DND-41 (cell line): ENCODE data around the gene TTC13.

ENCODE experiments used
- ATAC-seq: fragments of 200-7000 bp; cut with Tn5 transposase; 3 replicates; pipeline ENCODE4 v1.9.1; 2021; ENCODE audit warnings: low read depth; ENCODE audit not compliant: insufficient read depth
- DNase-seq: peaks from one replicate; pipeline ENCODE4 v3.0.0-alpha.2; 2020
- H2AFZ ChIP-seq: 2 replicates; pipeline ENCODE4 v1.6.0; 2012; ENCODE audit warnings: low read depth, low read length
- H3K27ac ChIP-seq: 2 replicates; pipeline ENCODE4 v1.5.1; 2012; ENCODE audit warnings: low read length, inconsistent platforms
- H3K27me3 ChIP-seq: fragments of 200-600 bp; sonication (generic); 2 replicates; pipeline ENCODE4 v1.6.0; 2012; ENCODE audit warnings: low read length, mild to moderate bottlenecking, inconsistent platforms; ENCODE audit not compliant: insufficient read depth, poor library complexity
- H3K36me3 ChIP-seq: 2 replicates; pipeline ENCODE4 v1.5.1; 2012; ENCODE audit warnings: low read length, inconsistent platforms; ENCODE audit not compliant: insufficient read depth
- H3K4me1 ChIP-seq: 2 replicates; pipeline ENCODE4 v1.5.1; 2012; ENCODE audit warnings: mild to moderate bottlenecking, low read length; ENCODE audit not compliant: insufficient read depth
- H3K4me2 ChIP-seq: 2 replicates; pipeline ENCODE4 v1.6.0; 2012; ENCODE audit warnings: mild to moderate bottlenecking, moderate library complexity, low read length, inconsistent platforms; ENCODE audit not compliant: insufficient read depth
- H3K4me3 ChIP-seq, 2 experiments: fragments of 200-600 bp in 1 of 2; shearing (Covaris generic) in 1 of 2; 2 replicates each; pipeline ENCODE4 v1.5.1; 2012 to 2016; ENCODE audit warnings: inconsistent platforms in 2 of 2, low read length in 2 of 2, mild to moderate bottlenecking in 2 of 2, low read depth in 1 of 2, moderate library complexity in 1 of 2
- H3K79me2 ChIP-seq: 2 replicates; pipeline ENCODE4 v1.6.0; 2012; ENCODE audit warnings: low read length, inconsistent platforms; ENCODE audit not compliant: insufficient read depth
- H3K9ac ChIP-seq: 2 replicates; pipeline ENCODE4 v1.6.0; 2012; ENCODE audit warnings: low read depth, mild to moderate bottlenecking, inconsistent platforms, low read length, moderate library complexity
- H3K9me3 ChIP-seq: 2 replicates; pipeline ENCODE4 v1.5.1; 2012; ENCODE audit warnings: low read length, moderate library complexity, mild to moderate bottlenecking, inconsistent platforms; ENCODE audit not compliant: insufficient read depth, severe bottlenecking
- H4K20me1 ChIP-seq: 2 replicates; pipeline ENCODE4 v1.6.0; 2012; ENCODE audit warnings: low read length; ENCODE audit not compliant: insufficient read depth
- EZH2 ChIP-seq: IDR thresholded peaks from 3 replicates; pipeline ENCODE4 v1.6.1; 2012; ENCODE audit warnings: borderline replicate concordance, low read depth, mild to moderate bottlenecking, moderate library complexity, low read length, inconsistent platforms; ENCODE audit not compliant: severe bottlenecking
- TF ChIP-seq, protein P1 (sequence below): IDR thresholded peaks from 2 replicates; pipeline ENCODE4 v1.5.1; 2012; ENCODE audit warnings: borderline replicate concordance, low read length, moderate library complexity, mild to moderate bottlenecking; ENCODE audit not compliant: poor library complexity, severe bottlenecking; ENCODE audit errors: extremely low read depth

The TTC13 gene

DNA sequence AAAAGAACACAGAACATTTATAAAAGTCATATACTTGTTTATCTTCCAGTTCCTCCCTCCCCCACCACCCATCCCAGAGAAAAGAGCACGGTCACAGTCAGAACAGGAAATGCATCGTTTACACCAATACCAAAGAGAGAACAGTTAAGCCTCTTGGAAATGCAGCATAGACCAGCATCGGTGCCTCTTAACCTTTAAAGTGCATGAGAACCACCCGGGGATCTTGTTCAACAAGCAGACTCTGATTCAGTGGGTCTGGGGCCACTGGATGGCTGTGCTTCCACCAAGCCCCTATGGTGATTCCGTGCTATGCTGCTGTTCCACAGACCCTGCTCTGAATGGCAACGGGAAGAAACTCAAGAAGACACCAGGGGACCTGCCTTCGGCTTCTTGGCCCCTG lies 42.2 kb upstream of the TTC13 start:
- Histone ChIP-seq H3K9ac (no peak overlapping the region), H3K27ac (no peak overlapping the region), H3K4me2 (no peak overlapping the region), H4K20me1 (no peaks in the 10 kb centered on the region), H3K36me3 (no peaks in the 10 kb centered on the region), H3K4me3 (no peak overlapping the region), H3K4me1 (no peaks in the 10 kb centered on the region), H2AFZ (no peak overlapping the region), H3K9me3 (no peaks in the 10 kb centered on the region), H3K27me3 (no peaks in the 10 kb centered on the region), H3K79me2 (no peaks in the 10 kb centered on the region)
- no peak for ATAC-seq
- DNase-seq = no peak
- TF ChIP-seq, protein P1, sequence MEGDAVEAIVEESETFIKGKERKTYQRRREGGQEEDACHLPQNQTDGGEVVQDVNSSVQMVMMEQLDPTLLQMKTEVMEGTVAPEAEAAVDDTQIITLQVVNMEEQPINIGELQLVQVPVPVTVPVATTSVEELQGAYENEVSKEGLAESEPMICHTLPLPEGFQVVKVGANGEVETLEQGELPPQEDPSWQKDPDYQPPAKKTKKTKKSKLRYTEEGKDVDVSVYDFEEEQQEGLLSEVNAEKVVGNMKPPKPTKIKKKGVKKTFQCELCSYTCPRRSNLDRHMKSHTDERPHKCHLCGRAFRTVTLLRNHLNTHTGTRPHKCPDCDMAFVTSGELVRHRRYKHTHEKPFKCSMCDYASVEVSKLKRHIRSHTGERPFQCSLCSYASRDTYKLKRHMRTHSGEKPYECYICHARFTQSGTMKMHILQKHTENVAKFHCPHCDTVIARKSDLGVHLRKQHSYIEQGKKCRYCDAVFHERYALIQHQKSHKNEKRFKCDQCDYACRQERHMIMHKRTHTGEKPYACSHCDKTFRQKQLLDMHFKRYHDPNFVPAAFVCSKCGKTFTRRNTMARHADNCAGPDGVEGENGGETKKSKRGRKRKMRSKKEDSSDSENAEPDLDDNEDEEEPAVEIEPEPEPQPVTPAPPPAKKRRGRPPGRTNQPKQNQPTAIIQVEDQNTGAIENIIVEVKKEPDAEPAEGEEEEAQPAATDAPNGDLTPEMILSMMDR = no peak
- no peak for TF ChIP-seq EZH2

- Histone ChIP-seq H3K27me3 (no peaks in the 10 kb centered on the region), H3K4me1 (no peaks in the 10 kb centered on the region), H3K9ac (no peak overlapping the region), H3K4me3 (no peak overlapping the region), H3K36me3 (no peaks in the 10 kb centered on the region), H2AFZ (no peak overlapping the region; the same call in 1 of the 2 replicates), H3K79me2 (no peaks in the 10 kb centered on the region), H3K4me2 (no peak overlapping the region), H3K9me3 (no peaks in the 10 kb centered on the region), H3K27ac (no peak overlapping the region), H4K20me1 (no peaks in the 10 kb centered on the region)
- TF ChIP-seq, protein P1 = no peak
- DNase-seq (no peak), ATAC-seq (no peak)
Observed at GRCh38 chr1:231020139-231020601, 41.5 kb upstream of the TTC13 start.

DNA sequence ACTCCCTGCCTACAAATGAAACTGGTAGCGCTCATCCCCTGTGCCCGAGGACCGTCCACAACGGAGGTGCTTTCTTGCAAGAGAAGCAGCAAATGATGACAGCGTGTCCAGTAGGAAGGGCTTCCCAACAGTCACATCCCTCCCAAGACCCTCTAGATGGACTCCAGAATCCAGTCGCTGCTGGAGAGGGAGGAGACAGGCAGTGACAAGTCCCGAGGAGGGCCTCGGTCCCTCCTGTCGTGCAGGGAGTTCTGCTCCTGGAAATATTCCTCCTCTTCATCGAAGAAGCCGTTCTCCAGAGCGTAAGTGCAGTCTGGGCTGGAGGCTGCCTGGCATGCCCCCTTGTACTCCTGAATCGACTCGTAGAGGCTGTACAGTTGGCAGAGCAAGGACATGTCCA lies 41.0 kb upstream of the TTC13 start:
- H3K4me2 ChIP-seq = no peak overlapping the region
- H3K9ac ChIP-seq = no peak overlapping the region
- H3K36me3 ChIP-seq = no peaks in the 10 kb centered on the region
- H3K27ac ChIP-seq = no peak overlapping the region
- TF ChIP-seq, protein P1 = no peak
- TF ChIP-seq EZH2 = no peak
- DNase-seq (no peak), ATAC-seq (no peak)
- no peaks in the 10 kb centered on the region for H3K4me1 ChIP-seq
- H3K9me3 ChIP-seq = no peaks in the 10 kb centered on the region
- H3K27me3 ChIP-seq = no peaks in the 10 kb centered on the region
- H2AFZ ChIP-seq = no peak overlapping the region
- H4K20me1 ChIP-seq = no peaks in the 10 kb centered on the region
- H3K79me2 ChIP-seq = no peaks in the 10 kb centered on the region
- H3K4me3 ChIP-seq = no peak overlapping the region

DNA sequence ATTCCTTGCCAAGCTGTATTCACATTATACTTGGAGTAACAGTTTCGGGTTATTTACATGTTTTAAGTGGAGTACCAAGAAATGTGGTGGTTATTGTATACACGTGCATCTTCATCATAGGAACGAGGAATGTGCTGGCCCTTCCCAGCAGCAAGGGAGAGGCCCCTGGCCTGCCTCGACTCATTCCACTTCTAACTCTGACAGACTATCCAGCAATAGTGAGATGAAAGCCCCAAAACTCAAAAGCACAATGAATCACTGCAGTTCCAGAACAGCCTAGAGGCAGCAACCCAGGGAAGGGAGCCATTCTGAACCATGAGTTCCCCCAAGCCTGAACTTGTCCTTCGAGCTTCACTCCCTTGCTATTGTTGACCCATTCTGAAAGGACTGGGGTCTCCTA lies 38.3 kb upstream of the TTC13 start:
- TF ChIP-seq, protein P1 = no peak
- TF ChIP-seq EZH2 = no peak
- H3K4me3 ChIP-seq = no peak overlapping the region
- H3K27me3 ChIP-seq = no peaks in the 10 kb centered on the region
- H4K20me1 ChIP-seq = no peaks in the 10 kb centered on the region
- H3K9ac ChIP-seq = no peak overlapping the region
- H2AFZ ChIP-seq = no peak overlapping the region
- no peaks in the 10 kb centered on the region for H3K79me2 ChIP-seq
- no peak overlapping the region for H3K27ac ChIP-seq
- no peak for ATAC-seq
- H3K9me3 ChIP-seq = no peaks in the 10 kb centered on the region
- no peak overlapping the region for H3K4me2 ChIP-seq
- no peaks in the 10 kb centered on the region for H3K4me1 ChIP-seq
- no peak for DNase-seq
- H3K36me3 ChIP-seq = no peaks in the 10 kb centered on the region
